ENCODE data around the gene TMEM225. TPM values are rescaled to one million over a fixed set of nuclear protein-coding genes. Genes with fewer than 3 reads are reported as not detected.

The TMEM225 gene
- not detected for total RNA-seq

GRCh38 chr11:123885570-123885969 is at the start of gene TMEM225:
Gene TMEM225, minus strand, starts transcription at chr11:123885670. Its CDS starts 245 bp downstream, at chr11:123885425.

GRCh38 chr11:123901867-123902266 is 16.4 kb upstream of the TMEM225 start, which contains the start of gene OR8D4:
Gene OR8D4, plus strand, starts transcription at chr11:123902167. Its CDS starts 4,265 bp downstream, at chr11:123906432.

Other genes with a start within 250 kb of the TMEM225 start
- 95.2 TPM for gene SCN3B, start 231.0 kb downstream of the TMEM225 start, total RNA-seq
- 24.7 TPM for gene ZNF202, start 144.0 kb downstream of the TMEM225 start, total RNA-seq
- not detected for gene OR6X1, start 131.2 kb downstream of the TMEM225 start, total RNA-seq
- not detected for gene OR6M1, start 79.3 kb downstream of the TMEM225 start, total RNA-seq
- gene OR8D4, start 16.5 kb upstream of the TMEM225 start, total RNA-seq = not detected
- gene OR4D5, start 53.9 kb upstream of the TMEM225 start, total RNA-seq = not detected
- not detected for gene OR6T1, start 58.2 kb upstream of the TMEM225 start, total RNA-seq
- not detected for gene OR10S1, start 92.1 kb upstream of the TMEM225 start, total RNA-seq
- not detected for gene OR10G6, start 109.5 kb upstream of the TMEM225 start, total RNA-seq
- gene OR10G4, start 127.3 kb upstream of the TMEM225 start, total RNA-seq = not detected
- gene OR10G9, start 137.3 kb upstream of the TMEM225 start, total RNA-seq = not detected
- gene OR10G8, start 141.1 kb upstream of the TMEM225 start, total RNA-seq = not detected
- not detected for gene OR10G7, start 155.7 kb upstream of the TMEM225 start, total RNA-seq
- 4.1 TPM for gene VWA5A, start 229.8 kb upstream of the TMEM225 start, total RNA-seq

Measured in parietal lobe (tissue), 1 donor.